DND-41 (cell line): ENCODE results near the gene GMPPA.

ENCODE experiments used
- ATAC-seq: fragments of 200-7000 bp; cut with Tn5 transposase; 3 replicates; pipeline ENCODE4 v1.9.1; 2021; ENCODE audit warnings: low read depth; ENCODE audit not compliant: insufficient read depth
- DNase-seq: peaks from one replicate; pipeline ENCODE4 v3.0.0-alpha.2; 2020
- H2AFZ ChIP-seq: 2 replicates; pipeline ENCODE4 v1.6.0; 2012; ENCODE audit warnings: low read depth, low read length
- H3K27ac ChIP-seq: 2 replicates; pipeline ENCODE4 v1.5.1; 2012; ENCODE audit warnings: low read length, inconsistent platforms
- H3K27me3 ChIP-seq: fragments of 200-600 bp; sonication (generic); 2 replicates; pipeline ENCODE4 v1.6.0; 2012; ENCODE audit warnings: low read length, mild to moderate bottlenecking, inconsistent platforms; ENCODE audit not compliant: insufficient read depth, poor library complexity
- H3K36me3 ChIP-seq: 2 replicates; pipeline ENCODE4 v1.5.1; 2012; ENCODE audit warnings: low read length, inconsistent platforms; ENCODE audit not compliant: insufficient read depth
- H3K4me1 ChIP-seq: 2 replicates; pipeline ENCODE4 v1.5.1; 2012; ENCODE audit warnings: mild to moderate bottlenecking, low read length; ENCODE audit not compliant: insufficient read depth
- H3K4me2 ChIP-seq: 2 replicates; pipeline ENCODE4 v1.6.0; 2012; ENCODE audit warnings: mild to moderate bottlenecking, moderate library complexity, low read length, inconsistent platforms; ENCODE audit not compliant: insufficient read depth
- H3K4me3 ChIP-seq, 2 experiments: fragments of 200-600 bp in 1 of 2; shearing (Covaris generic) in 1 of 2; 2 replicates each; pipeline ENCODE4 v1.5.1; 2012 to 2016; ENCODE audit warnings: inconsistent platforms in 2 of 2, low read length in 2 of 2, mild to moderate bottlenecking in 2 of 2, low read depth in 1 of 2, moderate library complexity in 1 of 2
- H3K79me2 ChIP-seq: 2 replicates; pipeline ENCODE4 v1.6.0; 2012; ENCODE audit warnings: low read length, inconsistent platforms; ENCODE audit not compliant: insufficient read depth
- H3K9ac ChIP-seq: 2 replicates; pipeline ENCODE4 v1.6.0; 2012; ENCODE audit warnings: low read depth, mild to moderate bottlenecking, inconsistent platforms, low read length, moderate library complexity
- H3K9me3 ChIP-seq: 2 replicates; pipeline ENCODE4 v1.5.1; 2012; ENCODE audit warnings: low read length, moderate library complexity, mild to moderate bottlenecking, inconsistent platforms; ENCODE audit not compliant: insufficient read depth, severe bottlenecking
- H4K20me1 ChIP-seq: 2 replicates; pipeline ENCODE4 v1.6.0; 2012; ENCODE audit warnings: low read length; ENCODE audit not compliant: insufficient read depth
- CTCF ChIP-seq: IDR thresholded peaks from 2 replicates; pipeline ENCODE4 v1.5.1; 2012; ENCODE audit warnings: borderline replicate concordance, low read length, moderate library complexity, mild to moderate bottlenecking; ENCODE audit not compliant: poor library complexity, severe bottlenecking; ENCODE audit errors: extremely low read depth
- EZH2 ChIP-seq: IDR thresholded peaks from 3 replicates; pipeline ENCODE4 v1.6.1; 2012; ENCODE audit warnings: borderline replicate concordance, low read depth, mild to moderate bottlenecking, moderate library complexity, low read length, inconsistent platforms; ENCODE audit not compliant: severe bottlenecking

GMPPA gene

GRCh38 chr2:219491278-219491963 lies 7.3 kb upstream of the GMPPA start:
- peaks cover 3% of the 10 kb centered on the region; the same call in 1 of the 2 replicates for H3K4me1 ChIP-seq
- peaks cover 2% of the 10 kb centered on the region for H3K27me3 ChIP-seq
- no peaks in the 10 kb centered on the region for H3K36me3 ChIP-seq
- H4K20me1 ChIP-seq: no peaks in the 10 kb centered on the region; the same call in none of the 2 replicates
- H3K27ac ChIP-seq: no peak overlapping the region
- no peak overlapping the region for H3K4me3 ChIP-seq
- DNase-seq (no peak), ATAC-seq (no peak)
- no peak overlapping the region for H3K9ac ChIP-seq
- H3K9me3 ChIP-seq: no peaks in the 10 kb centered on the region
- H3K4me2 ChIP-seq: no peak overlapping the region
- H3K79me2 ChIP-seq: no peaks in the 10 kb centered on the region
- no peak overlapping the region for H2AFZ ChIP-seq
- TF ChIP-seq CTCF (no peak), EZH2 (no peak)

- Histone ChIP-seq H3K4me2 (no peak overlapping the region), H3K27me3 (peaks cover 2% of the 10 kb centered on the region), H3K36me3 (no peaks in the 10 kb centered on the region), H3K4me1 (peaks cover 4% of the 10 kb centered on the region), H3K79me2 (no peaks in the 10 kb centered on the region), H3K27ac (no peak overlapping the region), H3K4me3 (no peak overlapping the region), H3K9ac (no peak overlapping the region), H2AFZ (no peak overlapping the region), H3K9me3 (no peaks in the 10 kb centered on the region), H4K20me1 (no peaks in the 10 kb centered on the region; the same call in none of the 2 replicates)
- TF ChIP-seq CTCF (no peak), EZH2 (no peak)
- DNase-seq: no peak
- ATAC-seq: no peak
Observed at GRCh38 chr2:219492575-219492974, 6.1 kb upstream of the GMPPA start.

- Histone ChIP-seq H3K36me3 (no peaks in the 10 kb centered on the region), H3K4me2 (no peak overlapping the region), H3K9me3 (no peaks in the 10 kb centered on the region), H3K27ac (no peak overlapping the region), H3K27me3 (peaks cover 2% of the 10 kb centered on the region), H3K4me1 (peaks cover 10% of the 10 kb centered on the region), H4K20me1 (no peaks in the 10 kb centered on the region; the same call in none of the 2 replicates), H3K4me3 (no peak overlapping the region), H3K9ac (no peak overlapping the region), H2AFZ (no peak overlapping the region), H3K79me2 (no peaks in the 10 kb centered on the region)
- TF ChIP-seq EZH2 (no peak), CTCF (no peak)
- ATAC-seq (no peak), DNase-seq (no peak)
Observed at GRCh38 chr2:219493086-219493485, 5.6 kb upstream of the GMPPA start.
